HG03575 (cell line): ENCODE results near the gene TRNAU1AP.
"Not testable (repeated sequence)": the region's sequence is repeated elsewhere in the genome, so short reads cannot be mapped to it uniquely, and the experiment has no call there.

Source experiments
- ATAC-seq: cut with Tn5 transposase; IDR thresholded peaks from one replicate; pipeline ENCODE4 v1.9.1; 2021; ENCODE audit not compliant: unreplicated experiment, insufficient number of reproducible peaks, low FRiP score; ENCODE audit errors: extremely low read depth

Gene TRNAU1AP

DNA sequence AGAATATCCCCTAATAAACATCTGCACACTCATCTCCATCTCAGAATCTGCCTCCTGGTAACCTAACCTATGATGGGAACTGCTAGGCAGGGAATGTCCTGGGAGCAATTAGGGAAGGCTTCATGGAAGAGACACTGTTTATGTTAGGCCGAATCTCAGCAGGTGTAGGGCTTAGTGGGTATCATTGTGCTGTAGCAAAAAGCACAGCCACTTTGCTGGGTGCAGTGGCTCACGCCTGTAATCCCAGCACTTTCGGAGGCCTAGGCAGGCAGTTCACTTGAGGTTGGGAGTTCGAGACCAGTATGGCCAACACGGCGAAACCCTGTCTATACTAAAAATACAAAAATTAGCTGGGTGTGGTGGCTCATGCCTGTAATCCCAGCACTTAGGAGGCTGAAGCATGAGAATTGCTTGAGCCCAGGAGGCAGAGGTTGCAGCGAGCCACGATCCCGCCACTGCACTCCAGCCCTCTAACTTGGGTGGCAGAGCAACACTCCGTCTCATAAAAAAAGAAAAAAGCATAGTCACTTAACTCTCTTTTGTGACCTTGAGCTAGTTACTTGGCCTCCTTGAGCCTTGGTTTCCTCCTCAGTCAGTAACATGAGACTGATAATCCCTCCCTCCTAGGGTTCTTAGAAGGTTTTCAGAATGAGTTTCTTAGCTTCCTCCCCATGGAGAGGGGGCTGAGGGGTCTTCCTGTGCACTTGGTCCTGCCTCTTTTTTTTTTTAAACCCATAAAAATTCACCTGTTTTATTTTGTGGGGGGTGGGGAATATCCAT, 42.7 kb downstream of the TRNAU1AP start:
- ATAC-seq: no peak

DNA sequence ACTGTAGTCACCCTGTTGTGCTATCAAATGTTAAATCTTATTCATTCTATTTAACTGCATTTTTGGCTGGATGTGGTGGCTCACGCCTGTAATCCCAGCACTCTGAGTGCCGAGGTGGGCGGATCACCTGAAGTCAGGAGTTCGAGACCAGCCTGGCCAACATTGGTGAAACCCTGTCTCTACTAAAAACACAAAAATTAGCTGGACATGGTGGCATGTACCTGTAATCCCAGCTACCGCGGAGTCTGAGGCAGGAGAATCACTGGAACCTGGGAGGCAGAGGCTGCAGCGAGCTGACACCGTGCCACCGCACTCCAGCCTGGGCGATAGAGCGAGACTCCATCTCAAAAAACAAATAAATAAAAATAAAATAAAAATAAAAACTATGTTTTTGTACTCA, 43.4 kb downstream of the TRNAU1AP start:
- ATAC-seq: not testable (repeated sequence)

DNA sequence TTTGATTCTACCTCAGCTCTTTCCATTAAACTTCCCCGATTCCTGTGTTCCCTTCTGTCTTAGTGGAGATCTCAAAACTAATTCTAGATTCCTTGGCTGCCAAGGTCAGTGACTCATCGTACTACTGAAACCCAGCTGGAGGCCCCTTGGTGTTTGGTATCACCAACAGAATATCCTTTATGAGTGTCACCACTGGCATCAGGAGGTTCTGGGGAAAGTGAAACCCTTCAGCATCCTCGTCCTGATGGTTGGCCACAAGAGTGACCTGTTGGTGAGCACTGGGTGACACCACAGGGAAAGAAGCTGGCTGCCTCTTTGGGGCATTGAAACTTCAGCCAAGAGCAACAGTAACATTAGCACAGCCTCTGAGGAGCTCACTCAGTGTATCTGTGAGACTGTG, 48.8 kb downstream of the TRNAU1AP start:
- ATAC-seq: no peak

DNA sequence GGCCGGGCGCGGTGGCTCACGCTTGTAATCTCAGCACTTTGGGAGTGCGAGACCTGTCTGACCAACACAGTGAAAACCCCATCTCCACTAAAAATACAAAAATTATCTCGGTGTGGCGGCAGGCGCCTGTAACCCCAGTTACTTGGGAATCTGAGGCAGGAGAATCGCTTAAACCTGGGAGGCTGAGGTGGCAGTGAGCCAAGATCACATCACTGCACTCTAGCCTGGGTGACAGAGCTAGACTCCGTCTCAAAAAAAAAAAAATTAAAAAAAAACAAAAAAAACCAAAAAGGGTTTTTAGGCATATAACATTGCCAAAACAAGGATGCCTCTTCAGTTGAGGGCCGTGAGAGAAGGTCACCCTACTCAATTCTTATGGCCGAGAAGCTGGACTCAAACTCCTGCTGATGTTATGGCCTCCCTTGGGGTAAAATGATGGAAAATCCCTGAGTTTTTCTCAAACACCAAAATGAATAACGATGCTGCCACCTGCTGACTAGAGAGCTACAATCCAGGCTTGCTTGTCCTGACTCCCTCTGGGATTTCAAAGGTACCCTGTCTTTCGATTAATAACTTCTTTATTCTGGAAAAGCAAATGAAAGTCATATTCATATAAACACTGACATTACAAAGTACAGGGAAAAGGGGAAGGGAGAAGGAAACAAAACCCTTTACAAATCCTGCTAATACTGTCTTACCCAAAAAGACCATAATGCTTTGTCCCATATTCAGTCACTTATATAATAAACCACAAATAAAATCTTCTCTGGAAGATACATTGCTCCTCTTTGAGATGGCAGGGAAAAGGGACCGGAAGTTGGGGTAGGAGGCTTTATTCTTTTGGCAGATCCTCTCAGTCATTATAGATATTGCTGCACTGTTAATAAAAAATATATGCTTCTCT, 49.9 kb downstream of the TRNAU1AP start:
- no peak for ATAC-seq

DNA sequence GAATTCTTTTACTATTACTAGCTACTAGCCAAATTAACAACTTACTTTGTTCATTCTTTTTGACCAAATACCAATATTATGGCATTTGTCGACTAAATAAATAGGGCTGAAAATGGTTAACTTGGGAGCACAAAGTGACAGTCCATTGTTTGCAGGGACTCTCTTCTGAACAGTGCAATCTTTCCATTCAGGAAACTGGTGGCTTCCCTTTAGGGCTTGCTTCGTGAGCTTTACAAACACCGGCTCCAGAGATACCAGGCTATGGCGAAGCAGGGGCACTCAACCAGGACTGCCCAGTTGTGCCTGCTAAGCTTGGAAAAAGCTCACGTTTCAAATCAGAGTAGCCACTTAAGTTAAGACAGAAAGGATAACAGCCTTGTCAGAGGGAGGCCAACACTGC, 51.5 kb downstream of the TRNAU1AP start:
- ATAC-seq: no peak

DNA sequence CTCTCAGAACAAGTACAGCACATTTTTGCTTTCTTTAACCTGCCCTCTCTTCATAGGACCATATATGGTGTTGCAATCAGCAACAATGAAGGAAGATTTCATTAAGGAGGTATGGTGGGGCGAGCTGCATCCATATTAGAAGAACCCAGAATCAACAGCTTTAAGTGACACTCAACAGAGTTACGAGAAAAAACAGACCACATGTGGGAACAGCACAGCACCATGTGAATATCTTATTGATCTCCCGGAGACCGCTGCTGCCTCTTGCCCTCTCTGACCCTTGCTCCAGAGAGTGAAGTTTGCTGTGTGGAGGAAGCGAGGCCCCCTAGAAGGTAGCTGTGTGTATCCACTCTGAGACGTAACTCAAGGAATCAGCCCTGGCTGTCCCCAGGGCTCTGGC, 52.1 kb downstream of the TRNAU1AP start:
- no peak for ATAC-seq

DNA sequence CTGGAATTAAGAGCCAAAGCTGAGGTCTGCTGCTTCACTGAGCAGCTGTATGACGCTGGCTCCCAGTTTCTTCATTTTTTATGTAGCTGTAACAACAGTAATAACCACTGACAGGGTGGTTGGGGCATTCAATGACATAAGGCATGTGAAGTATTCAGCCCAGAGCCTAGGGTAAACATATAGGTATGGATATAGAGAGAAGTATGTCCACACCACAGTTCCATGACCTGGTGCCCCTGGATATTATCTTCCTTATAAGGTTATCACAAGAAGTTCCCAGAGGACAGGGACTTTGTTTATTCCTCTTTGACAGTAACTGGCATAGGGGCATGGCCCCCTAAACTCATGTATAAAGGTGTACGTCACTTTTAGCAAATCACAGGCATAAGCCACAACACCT, 53.9 kb downstream of the TRNAU1AP start:
- no peak for ATAC-seq

DNA sequence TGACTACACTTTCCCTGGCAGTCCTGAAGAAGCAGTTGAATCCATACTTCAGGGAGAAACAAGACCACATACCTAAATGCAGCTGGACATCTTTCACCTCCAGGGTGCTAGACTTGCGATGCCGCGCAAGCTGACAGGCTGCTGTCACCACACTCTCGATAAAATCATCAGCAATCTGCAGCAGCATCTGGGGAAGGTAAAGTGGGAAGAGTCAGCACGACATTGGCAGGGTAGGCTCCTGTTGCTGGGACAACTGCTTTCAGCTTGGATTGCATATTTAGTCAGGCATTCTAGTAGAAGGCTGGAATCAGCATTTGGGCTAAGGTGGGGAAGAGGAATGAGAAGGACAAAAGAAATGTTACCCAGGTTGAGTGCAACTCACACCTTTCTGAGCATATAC, 60.3 kb downstream of the TRNAU1AP start:
- no peak for ATAC-seq
